Activated T-cell treated with anti-CD3 and anti-CD28 coated beads, Interleukin-2, amount 50 U/mL, for 24 hours (primary cell): Measurements from ENCODE around the gene PLLP.
"Not testable (repeated sequence)": the region's sequence is repeated elsewhere in the genome, so short reads cannot be mapped to it uniquely, and the experiment has no call there.

Experiments
- DNase-seq: peaks from one replicate; pipeline ENCODE4 v3.0.0-alpha.2; 2020
- H3K27ac Mint-ChIP-seq: 2 replicates; pipeline ENCODE4 v1.8.0; 2020; ENCODE audit warnings: mild to moderate bottlenecking, mixed read lengths
- H3K27me3 Mint-ChIP-seq: 2 replicates; pipeline ENCODE4 v1.8.0; 2020; ENCODE audit warnings: mixed read lengths
- H3K36me3 Mint-ChIP-seq: 2 replicates; pipeline ENCODE4 v1.8.0; 2020; ENCODE audit warnings: low read depth, mixed read lengths
- H3K4me1 Mint-ChIP-seq: 2 replicates; pipeline ENCODE4 v1.8.0; 2020; ENCODE audit warnings: low read depth, mixed read lengths
- H3K4me3 Mint-ChIP-seq: 2 replicates; pipeline ENCODE4 v1.8.0; 2020; ENCODE audit warnings: mild to moderate bottlenecking, moderate library complexity, mixed read lengths
- H3K9me3 Mint-ChIP-seq: 2 replicates; pipeline ENCODE4 v1.8.0; 2020; ENCODE audit warnings: mixed read lengths

PLLP gene

GRCh38 chr16:57285379-57285778 is 907 bp upstream of the PLLP start:
- Mint-ChIP-seq H3K4me1 (peaks cover 24% of the 10 kb centered on the region), H3K9me3 (no peaks in the 10 kb centered on the region), H3K27ac (no peak overlapping the region), H3K27me3 (peaks cover 17% of the 10 kb centered on the region), H3K36me3 (no peaks in the 10 kb centered on the region), H3K4me3 (peak overlapping the region; percentile 71)
- no peak for DNase-seq

- H3K27ac Mint-ChIP-seq = no peak overlapping the region
- H3K27me3 Mint-ChIP-seq = peaks cover 17% of the 10 kb centered on the region
- H3K36me3 Mint-ChIP-seq = no peaks in the 10 kb centered on the region
Observed at GRCh38 chr16:57284952-57285363, 486 bp upstream of the PLLP start.

GRCh38 chr16:57283959-57284208 is 588 bp downstream of the PLLP start:
- H3K4me1 Mint-ChIP-seq = peaks cover 16% of the 10 kb centered on the region
- no peak for DNase-seq
- H3K36me3 Mint-ChIP-seq = no peaks in the 10 kb centered on the region
- no peaks in the 10 kb centered on the region for H3K9me3 Mint-ChIP-seq
- H3K27me3 Mint-ChIP-seq = peaks cover 17% of the 10 kb centered on the region
- H3K4me3 Mint-ChIP-seq = peak overlapping the region; percentile 63
- H3K27ac Mint-ChIP-seq = peak overlapping the region; percentile 50

More at GRCh38 chr16:57284952-57285363, 486 bp upstream of the PLLP start:
- Mint-ChIP-seq H3K4me3 (peak overlapping the region; percentile 71), H3K4me1 (peaks cover 22% of the 10 kb centered on the region), H3K9me3 (no peaks in the 10 kb centered on the region)
- no peak for DNase-seq

- Mint-ChIP-seq H3K36me3 (no peaks in the 10 kb centered on the region), H3K27me3 (peaks cover 17% of the 10 kb centered on the region), H3K4me3 (peak overlapping the region; percentile 63), H3K27ac (peak overlapping the region; percentile 50), H3K4me1 (peaks cover 20% of the 10 kb centered on the region), H3K9me3 (no peaks in the 10 kb centered on the region)
- DNase-seq = no peak
Observed at GRCh38 chr16:57283214-57283958, 1.1 kb downstream of the PLLP start.

GRCh38 chr16:57282510-57283213 is 1.8 kb downstream of the PLLP start:
- peaks cover 26% of the 10 kb centered on the region for H3K4me1 Mint-ChIP-seq
- peaks cover 17% of the 10 kb centered on the region for H3K27me3 Mint-ChIP-seq
- no peak for DNase-seq
- no peaks in the 10 kb centered on the region for H3K36me3 Mint-ChIP-seq
- no peak overlapping the region for H3K4me3 Mint-ChIP-seq
- no peak overlapping the region for H3K27ac Mint-ChIP-seq
- no peaks in the 10 kb centered on the region for H3K9me3 Mint-ChIP-seq

GRCh38 chr16:57281791-57282190 is 2.7 kb downstream of the PLLP start:
- Mint-ChIP-seq H3K4me1 (peaks cover 34% of the 10 kb centered on the region), H3K4me3 (no peak overlapping the region), H3K9me3 (no peaks in the 10 kb centered on the region), H3K36me3 (no peaks in the 10 kb centered on the region), H3K27me3 (peaks cover 17% of the 10 kb centered on the region), H3K27ac (no peak overlapping the region)
- DNase-seq = no peak

- no peak for DNase-seq
- Mint-ChIP-seq H3K27ac (no peak overlapping the region), H3K9me3 (no peaks in the 10 kb centered on the region), H3K4me1 (peaks cover 34% of the 10 kb centered on the region), H3K27me3 (peaks cover 12% of the 10 kb centered on the region), H3K4me3 (no peak overlapping the region), H3K36me3 (no peaks in the 10 kb centered on the region)
Observed at GRCh38 chr16:57279780-57280638, 4.5 kb downstream of the PLLP start.

- no peak overlapping the region for H3K4me3 Mint-ChIP-seq
- H3K27ac Mint-ChIP-seq = no peak overlapping the region
- H3K4me1 Mint-ChIP-seq = peaks cover 28% of the 10 kb centered on the region
- H3K27me3 Mint-ChIP-seq = peaks cover 3% of the 10 kb centered on the region
- H3K36me3 Mint-ChIP-seq = no peaks in the 10 kb centered on the region
- no peaks in the 10 kb centered on the region for H3K9me3 Mint-ChIP-seq
- DNase-seq = no peak
Observed at GRCh38 chr16:57278494-57278893, 6.0 kb downstream of the PLLP start.

- H3K9me3 Mint-ChIP-seq = no peaks in the 10 kb centered on the region
- H3K27ac Mint-ChIP-seq = no peak overlapping the region
- no peaks in the 10 kb centered on the region for H3K27me3 Mint-ChIP-seq
- no peak overlapping the region for H3K4me3 Mint-ChIP-seq
- peaks cover 28% of the 10 kb centered on the region for H3K4me1 Mint-ChIP-seq
- H3K36me3 Mint-ChIP-seq = no peaks in the 10 kb centered on the region
- DNase-seq = no peak
Observed at GRCh38 chr16:57277586-57277985, 6.9 kb downstream of the PLLP start.

- Mint-ChIP-seq H3K9me3 (no peaks in the 10 kb centered on the region), H3K4me1 (peaks cover 28% of the 10 kb centered on the region), H3K27ac (no peak overlapping the region), H3K4me3 (no peak overlapping the region), H3K36me3 (no peaks in the 10 kb centered on the region), H3K27me3 (no peaks in the 10 kb centered on the region)
- DNase-seq = no peak
Observed at GRCh38 chr16:57276596-57276995, 7.9 kb downstream of the PLLP start.

GRCh38 chr16:57275946-57276345 is 8.5 kb downstream of the PLLP start:
- not testable (repeated sequence) for H3K27ac Mint-ChIP-seq, DNase-seq, H3K36me3 Mint-ChIP-seq, H3K27me3 Mint-ChIP-seq, H3K9me3 Mint-ChIP-seq, H3K4me3 Mint-ChIP-seq
- H3K4me1 Mint-ChIP-seq = peaks cover 28% of the 10 kb centered on the region

GRCh38 chr16:57273826-57274225 is 10.6 kb downstream of the PLLP start:
- H3K27ac Mint-ChIP-seq = no peak overlapping the region
- no peak for DNase-seq
- no peaks in the 10 kb centered on the region for H3K36me3 Mint-ChIP-seq
- H3K4me1 Mint-ChIP-seq = peaks cover 29% of the 10 kb centered on the region
- H3K9me3 Mint-ChIP-seq = no peaks in the 10 kb centered on the region
- H3K27me3 Mint-ChIP-seq = no peaks in the 10 kb centered on the region
- H3K4me3 Mint-ChIP-seq = no peak overlapping the region

GRCh38 chr16:57273359-57273758 is 11.1 kb downstream of the PLLP start:
- no peak overlapping the region for H3K27ac Mint-ChIP-seq
- H3K27me3 Mint-ChIP-seq = no peaks in the 10 kb centered on the region
- H3K36me3 Mint-ChIP-seq = no peaks in the 10 kb centered on the region
- H3K4me3 Mint-ChIP-seq = no peak overlapping the region
- no peak for DNase-seq
- peaks cover 29% of the 10 kb centered on the region for H3K4me1 Mint-ChIP-seq
- H3K9me3 Mint-ChIP-seq = no peaks in the 10 kb centered on the region

GRCh38 chr16:57271867-57272495 is 12.5 kb downstream of the PLLP start:
- no peaks in the 10 kb centered on the region for H3K36me3 Mint-ChIP-seq
- no peak for DNase-seq
- H3K4me3 Mint-ChIP-seq = no peak overlapping the region
- H3K9me3 Mint-ChIP-seq = no peaks in the 10 kb centered on the region
- no peak overlapping the region for H3K27ac Mint-ChIP-seq
- H3K27me3 Mint-ChIP-seq = no peaks in the 10 kb centered on the region
- peaks cover 29% of the 10 kb centered on the region for H3K4me1 Mint-ChIP-seq
